ACHN (cell line): ENCODE data around the gene IFNA13.

Source experiments
- DNase-seq: peaks from one replicate; pipeline ENCODE4 v3.0.0-alpha.2; 2015
- in situ Hi-C: cut with HindIII; loops from 2 replicates; pipeline ENCODE4 v1.10.0; 2017; ENCODE audit warnings: low sequenced_read_pairs, low pct_ligation_motif_present, low pct_unique_long_range_greater_than_20kb

IFNA13 gene

GRCh38 chr9:21367957-21368356, at the start of gene IFNA13:
TSS of gene IFNA13 (minus strand) at chr9:21368057. CDS start at chr9:21368010, 47 bp downstream.
- in situ Hi-C loops, result no loop called here
- no peak for DNase-seq

- in situ Hi-C loops, result no loop called here
- DNase-seq, result no peak
Observed at GRCh38 chr9:21415493-21416267, 47.8 kb upstream of the IFNA13 start.

GRCh38 chr9:21414220-21414940, 46.5 kb upstream of the IFNA13 start:
- no peak for DNase-seq
- in situ Hi-C loops, result no loop called here

- no peak for DNase-seq
- in situ Hi-C loops, result no loop called here
Observed at GRCh38 chr9:21413624-21414023, 45.8 kb upstream of the IFNA13 start.

GRCh38 chr9:21413151-21413550, 45.3 kb upstream of the IFNA13 start:
- no peak for DNase-seq
- in situ Hi-C loops, result no loop called here

- DNase-seq, result no peak
- in situ Hi-C loops, result no loop called here
Observed at GRCh38 chr9:21412107-21412506, 44.2 kb upstream of the IFNA13 start.

GRCh38 chr9:21408817-21409216, 41.0 kb upstream of the IFNA13 start, which contains the start of gene IFNA8:
TSS of gene IFNA8 (plus strand) at chr9:21409117. CDS start at chr9:21409177, 60 bp downstream.
- DNase-seq, result no peak
- in situ Hi-C loops, result no loop called here

- in situ Hi-C loops, result no loop called here
Observed at GRCh38 chr9:21404146-21404545, 36.3 kb upstream of the IFNA13 start.

GRCh38 chr9:21402386-21403251, 34.8 kb upstream of the IFNA13 start:
- in situ Hi-C loops, result no loop called here
- no peak for DNase-seq

More at GRCh38 chr9:21404146-21404545, 36.3 kb upstream of the IFNA13 start:
- no peak for DNase-seq

- in situ Hi-C loops, result no loop called here
- DNase-seq, result no peak
Observed at GRCh38 chr9:21399956-21400355, 32.1 kb upstream of the IFNA13 start.

GRCh38 chr9:21398955-21399489, 31.2 kb upstream of the IFNA13 start:
- no peak for DNase-seq
- in situ Hi-C loops, result no loop called here

GRCh38 chr9:21395778-21396717, 28.2 kb upstream of the IFNA13 start:
- no peak for DNase-seq
- in situ Hi-C loops, result no loop called here

- no peak for DNase-seq
- in situ Hi-C loops, result no loop called here
Observed at GRCh38 chr9:21392270-21392669, 24.4 kb upstream of the IFNA13 start.

GRCh38 chr9:21385131-21385670, 17.3 kb upstream of the IFNA13 start, which contains the start of gene IFNA2:
TSS of gene IFNA2 (minus strand) at chr9:21385398. CDS start at chr9:21385329, 69 bp downstream.
- in situ Hi-C loops, result no loop called here
- no peak for DNase-seq

GRCh38 chr9:21383627-21384026, 15.8 kb upstream of the IFNA13 start:
- in situ Hi-C loops, result no loop called here
- DNase-seq, result no peak

- DNase-seq, result no peak
- in situ Hi-C loops, result no loop called here
Observed at GRCh38 chr9:21381448-21382339, 13.8 kb upstream of the IFNA13 start.
